ENCODE measurements around the gene KRT38. TPM values are rescaled to one million over a fixed set of nuclear protein-coding genes. Genes with fewer than 3 reads are reported as not detected.

KRT38 gene
- total RNA-seq, 1 experiment from 2014 or later, result not detected

- Histone ChIP-seq H3T11ph (ENCODE audit: low read length) (no peak overlapping the region), H3K27ac (ENCODE audit: insufficient read length, low read depth, low read length) (no peak overlapping the region), H3K27me3 (ENCODE audit: insufficient read depth, low read length) (no peaks in the 10 kb centered on the region), H3K23ac (ENCODE audit: insufficient read length, low read depth, low read length) (no peak overlapping the region), H2AFZ (ENCODE audit: low read length) (no peak overlapping the region), H3K56ac (ENCODE audit: insufficient read length, low read depth, low read length) (no peak overlapping the region), H3K4me1 (ENCODE audit: insufficient read depth, low read length) (no peaks in the 10 kb centered on the region), H3K4ac (ENCODE audit: low read depth, low read length) (no peak overlapping the region), H3K9me3 (ENCODE audit: control insufficient read depth, low read depth, low read length) (no peaks in the 10 kb centered on the region), H3K9ac (ENCODE audit: extremely low read depth, insufficient read length, low read length) (no peak overlapping the region), H3K79me1 (ENCODE audit: insufficient read depth, low read depth, low read length, poor library complexity, severe bottlenecking) (no peaks in the 10 kb centered on the region), H2BK15ac (ENCODE audit: low read depth, low read length) (no peak overlapping the region; the same call in 1 of the 2 replicates), H2BK5ac (ENCODE audit: insufficient read length, low read length) (no peak overlapping the region), H2BK20ac (ENCODE audit: low read depth, low read length, poor library complexity, severe bottlenecking) (no peak overlapping the region), H3K23me2 (ENCODE audit: insufficient read length, low read depth, low read length, poor library complexity, severe bottlenecking) (peaks cover 3% of the 10 kb centered on the region), H2BK120ac (ENCODE audit: low read depth, low read length, poor library complexity, severe bottlenecking) (no peak overlapping the region), H3K79me2 (ENCODE audit: insufficient read depth, low read length) (no peaks in the 10 kb centered on the region), H3K18ac (ENCODE audit: insufficient read length, low read depth, low read length) (no peak overlapping the region), H3K14ac (ENCODE audit: insufficient read depth, low read length) (no peak overlapping the region), H4K5ac (ENCODE audit: insufficient read length, low read depth, low read length) (no peak overlapping the region), H4K20me1 (ENCODE audit: control insufficient read depth, insufficient read depth, insufficient read length) (no peaks in the 10 kb centered on the region), H4K8ac (replicated peaks; ENCODE audit: insufficient read length, low read depth, low read length) (no peak overlapping the region), H3K4me2 (ENCODE audit: insufficient read depth, insufficient read length, low read length) (no peak overlapping the region), H2AK5ac (ENCODE audit: insufficient read length, low read length) (no peak overlapping the region), H2BK12ac (ENCODE audit: insufficient read length, low read depth, low read length) (no peak overlapping the region), H4K91ac (ENCODE audit: insufficient read length, low read depth, low read length) (no peak overlapping the region)
- peak; percentile 91 for TF ChIP-seq CTCF (conservative IDR thresholded peaks at IDR 0.05)
- H3K27me3 Mint-ChIP-seq (ENCODE audit: low read depth), result peaks cover 27% of the 10 kb centered on the region
- H3K9me3 Mint-ChIP-seq, result no peaks in the 10 kb centered on the region
- no peak overlapping the region for H3K27ac Mint-ChIP-seq
- H3K36me3 Mint-ChIP-seq (ENCODE audit: insufficient read depth in 1 of 3, low read depth in 3 of 3), result no peaks in the 10 kb centered on the region
- H3K4me3 Mint-ChIP-seq, result no peak overlapping the region
- peaks cover 1 to 10% of the 10 kb centered on the region in 2 experiments for H3K4me1 Mint-ChIP-seq
- peak; percentile 93 for DNase-seq
- no CpG with 5 or more reads among the region's 29 CpGs for WGBS (ENCODE audit: extremely low coverage, insufficient read length, low lambda C conversion rate)
These were observed 46.2 kb upstream of the KRT38 start for GRCh38 chr17:41486809-41487530.

Data from H9 (cell line).